Breast epithelium (tissue), 4 donors: Measurements from ENCODE around the gene RARRES2. TPM values are rescaled to one million over a fixed set of nuclear protein-coding genes. Genes with fewer than 3 reads are reported as not detected.

Experiments
- DNase-seq, 2 donors: peaks; one replicate each; pipeline ENCODE4 v3.0.0-alpha.2; 2019; ENCODE audit warnings: low spot score in 2 of 2
- H3K27ac ChIP-seq, 2 donors: fragments of 200-600 bp; sonication (generic) in 1 of 2; one replicate each; pipeline ENCODE4 v1.5.1; 2016 to 2019; ENCODE audit warnings: mild to moderate bottlenecking in 1 of 2
- H3K27me3 ChIP-seq, 2 donors: fragments of 200-600 bp; sonication (generic) in 1 of 2; one replicate each; pipeline versions ENCODE4 v1.5.1 to v1.6.0; 2017 to 2019; ENCODE audit warnings: control low read depth in 1 of 2, mild to moderate bottlenecking in 1 of 2
- H3K36me3 ChIP-seq: fragments of 200-600 bp; one replicate; pipeline ENCODE4 v1.5.1; 2019
- H3K4me1 ChIP-seq, 2 donors: fragments of 200-600 bp; sonication (generic); one replicate each; pipeline ENCODE4 v1.5.1; 2016 to 2019; ENCODE audit warnings: control low read depth in 1 of 2
- H3K4me3 ChIP-seq, 3 donors: fragments of 200-600 bp; sonication (generic); 1 replicate in 2 of 3; 2 replicates in 1 of 3; pipeline ENCODE4 v1.5.1; 2016 to 2019; ENCODE audit warnings: mild to moderate bottlenecking in 3 of 3, moderate library complexity in 2 of 3
- H3K9me3 ChIP-seq, 2 donors: fragments of 200-600 bp; sonication (generic) in 1 of 2; one replicate each; pipeline ENCODE4 v1.5.1; 2016 to 2019; ENCODE audit warnings: control low read depth in 1 of 2
- POLR2A ChIP-seq: fragments of 450-650 bp; IDR thresholded peaks from one replicate; pipeline ENCODE4 v1.6.1; 2016; ENCODE audit warnings: antibody characterized with exemption, mild to moderate bottlenecking, moderate library complexity
- POLR2AphosphoS5 ChIP-seq, 3 donors: sonication (generic); formaldehyde crosslinking; IDR thresholded peaks; one replicate each; pipeline ENCODE4 v1.6.1; 2017; ENCODE audit warnings: antibody characterized with exemption in 3 of 3
- intact Hi-C: fragments of 100-400 bp; cut with DNase I; formaldehyde crosslinking; loops from one replicate; pipeline ENCODE4 v1.15.1; 2023; ENCODE audit warnings: low total_unique reads
- total RNA-seq, 3 donors: library from RNA; depleted of rRNA; stranded (reverse); fragments of >200 nt; gene quantifications; one replicate each; pipeline ENCODE4 v1.1.0, GENCODE V29; 2016
- TF ChIP-seq, protein P1 (sequence below), 3 donors: fragments of 450-650 bp; IDR thresholded peaks; one replicate each; pipeline ENCODE4 v1.5.1; 2016 to 2017; ENCODE audit warnings: antibody characterized with exemption in 3 of 3, mild to moderate bottlenecking in 3 of 3, moderate library complexity in 3 of 3

The RARRES2 gene
- total RNA-seq, 3 donors from 2014 or later = 156 to 297 (median 267) TPM

DNA sequence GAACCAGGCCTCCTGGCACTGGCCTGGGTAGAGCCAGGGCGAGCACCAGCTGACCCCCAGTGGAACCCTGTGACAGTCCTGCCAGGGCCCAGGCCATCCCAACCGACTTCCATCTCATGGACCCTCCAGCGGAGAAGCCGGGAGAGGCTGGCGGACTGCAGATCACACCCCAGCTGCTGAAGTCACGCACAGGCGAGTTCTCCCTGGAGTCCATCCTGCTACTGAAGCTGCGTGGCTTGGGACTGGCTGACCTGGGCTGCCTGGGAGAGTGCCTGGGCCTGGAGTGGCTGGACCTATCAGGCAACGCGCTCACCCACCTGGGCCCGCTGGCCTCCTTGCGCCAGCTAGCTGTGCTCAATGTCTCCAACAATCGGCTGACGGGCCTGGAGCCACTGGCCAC is 4.7 kb downstream of the RARRES2 start:
- no peak for TF ChIP-seq POLR2A
- TF ChIP-seq, protein P1, sequence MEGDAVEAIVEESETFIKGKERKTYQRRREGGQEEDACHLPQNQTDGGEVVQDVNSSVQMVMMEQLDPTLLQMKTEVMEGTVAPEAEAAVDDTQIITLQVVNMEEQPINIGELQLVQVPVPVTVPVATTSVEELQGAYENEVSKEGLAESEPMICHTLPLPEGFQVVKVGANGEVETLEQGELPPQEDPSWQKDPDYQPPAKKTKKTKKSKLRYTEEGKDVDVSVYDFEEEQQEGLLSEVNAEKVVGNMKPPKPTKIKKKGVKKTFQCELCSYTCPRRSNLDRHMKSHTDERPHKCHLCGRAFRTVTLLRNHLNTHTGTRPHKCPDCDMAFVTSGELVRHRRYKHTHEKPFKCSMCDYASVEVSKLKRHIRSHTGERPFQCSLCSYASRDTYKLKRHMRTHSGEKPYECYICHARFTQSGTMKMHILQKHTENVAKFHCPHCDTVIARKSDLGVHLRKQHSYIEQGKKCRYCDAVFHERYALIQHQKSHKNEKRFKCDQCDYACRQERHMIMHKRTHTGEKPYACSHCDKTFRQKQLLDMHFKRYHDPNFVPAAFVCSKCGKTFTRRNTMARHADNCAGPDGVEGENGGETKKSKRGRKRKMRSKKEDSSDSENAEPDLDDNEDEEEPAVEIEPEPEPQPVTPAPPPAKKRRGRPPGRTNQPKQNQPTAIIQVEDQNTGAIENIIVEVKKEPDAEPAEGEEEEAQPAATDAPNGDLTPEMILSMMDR (IDR thresholded peaks at IDR 0.05) = no peak
- no peak for TF ChIP-seq POLR2AphosphoS5 (IDR thresholded peaks at IDR 0.05)
- no peaks in the 10 kb centered on the region for H3K27me3 ChIP-seq
- no peaks in the 10 kb centered on the region for H3K9me3 ChIP-seq
- H3K36me3 ChIP-seq = no peaks in the 10 kb centered on the region
- no peak for DNase-seq
- H3K4me1 ChIP-seq = peaks cover 0 to 21% of the 10 kb centered on the region in 2 donors
- intact Hi-C loops = no loop called here
- H3K27ac ChIP-seq = peak overlapping the region in 1 of 2 donors; percentile 27
- no peak overlapping the region for H3K4me3 ChIP-seq

GRCh38 chr7:150335774-150336112 is 5.7 kb downstream of the RARRES2 start:
- peaks cover 0 to 21% of the 10 kb centered on the region in 2 donors for H3K4me1 ChIP-seq

GRCh38 chr7:150335108-150335773 is 6.2 kb downstream of the RARRES2 start:
- Histone ChIP-seq H3K4me3 (no peak overlapping the region), H3K27me3 (no peaks in the 10 kb centered on the region), H3K4me1 (peaks cover 0 to 19% of the 10 kb centered on the region in 2 donors), H3K27ac (peak overlapping the region; percentile 62 to 80), H3K36me3 (no peaks in the 10 kb centered on the region), H3K9me3 (no peaks in the 10 kb centered on the region)
- TF ChIP-seq, protein P1 (IDR thresholded peaks at IDR 0.05) = no peak
- TF ChIP-seq POLR2A (no peak), POLR2AphosphoS5 (IDR thresholded peaks at IDR 0.05) (no peak)
- intact Hi-C loops = no loop called here
- no peak for DNase-seq

More at GRCh38 chr7:150335774-150336112, 5.7 kb downstream of the RARRES2 start:
- intact Hi-C loops = no loop called here
- no peak for TF ChIP-seq POLR2A
- TF ChIP-seq POLR2AphosphoS5 (IDR thresholded peaks at IDR 0.05) = no peak
- TF ChIP-seq, protein P1 (IDR thresholded peaks at IDR 0.05) = no peak
- Histone ChIP-seq H3K27me3 (no peaks in the 10 kb centered on the region), H3K36me3 (no peaks in the 10 kb centered on the region), H3K9me3 (no peaks in the 10 kb centered on the region), H3K27ac (peak overlapping the region; percentile 62 to 80), H3K4me3 (no peak overlapping the region)
- no peak for DNase-seq

GRCh38 chr7:150334108-150334507 is 7.3 kb downstream of the RARRES2 start:
- no peak for DNase-seq
- Histone ChIP-seq H3K27ac (peak overlapping the region in 1 of 2 donors; percentile 69), H3K27me3 (no peaks in the 10 kb centered on the region), H3K4me1 (peaks cover 0 to 9% of the 10 kb centered on the region in 2 donors), H3K36me3 (no peaks in the 10 kb centered on the region), H3K9me3 (no peaks in the 10 kb centered on the region), H3K4me3 (no peak overlapping the region)
- no peak for TF ChIP-seq POLR2A
- TF ChIP-seq, protein P1 (IDR thresholded peaks at IDR 0.05) = no peak
- TF ChIP-seq POLR2AphosphoS5 (IDR thresholded peaks at IDR 0.05) = no peak
- intact Hi-C loops = no loop called here

- H3K9me3 ChIP-seq = no peaks in the 10 kb centered on the region
- no peaks in the 10 kb centered on the region for H3K36me3 ChIP-seq
- intact Hi-C loops = no loop called here
- H3K27me3 ChIP-seq = no peaks in the 10 kb centered on the region
- DNase-seq = no peak
- H3K27ac ChIP-seq = peak overlapping the region in 1 of 2 donors; percentile 69
- peaks cover 0 to 9% of the 10 kb centered on the region in 2 donors for H3K4me1 ChIP-seq
- TF ChIP-seq POLR2A (no peak), POLR2AphosphoS5 (IDR thresholded peaks at IDR 0.05) (no peak)
- TF ChIP-seq, protein P1 (IDR thresholded peaks at IDR 0.05) = no peak
- H3K4me3 ChIP-seq = no peak overlapping the region
Observed at GRCh38 chr7:150333659-150334058, 7.8 kb downstream of the RARRES2 start.
